ENCODE measurements around the gene CFAP99. TPM values are rescaled to one million over a fixed set of nuclear protein-coding genes. Genes with fewer than 3 reads are reported as not detected.

CFAP99 gene
- polyA plus RNA-seq, 3 donors = 0.15 to 0.27 TPM; not detected in 1

DNA sequence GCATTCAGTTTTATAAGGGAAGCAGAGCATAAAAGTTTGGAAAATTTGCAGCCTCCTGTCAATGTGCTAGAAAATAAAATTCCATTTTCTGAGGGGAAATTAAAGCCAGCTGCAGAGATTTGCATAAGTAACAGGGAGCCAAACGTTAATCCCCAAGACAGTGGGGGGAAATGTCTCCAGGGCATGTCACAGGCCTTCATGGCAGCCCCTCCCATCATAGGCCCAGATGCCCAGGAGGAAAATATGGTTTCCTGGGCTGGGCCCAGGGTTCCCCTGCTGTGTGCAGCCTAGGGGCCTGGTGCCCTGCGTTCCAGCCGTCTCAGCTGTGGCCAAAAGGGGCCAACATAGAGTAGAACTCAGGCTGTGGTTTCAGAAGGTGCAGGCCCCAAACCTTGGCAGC lies 59.5 kb downstream of the CFAP99 start:
- no peak for TF ChIP-seq CTCF (IDR thresholded peaks at IDR 0.05)
- peaks cover 27 to 31% of the 10 kb centered on the region in 2 donors for H3K4me1 ChIP-seq (ENCODE audit: control insufficient read depth in 1 of 2, insufficient read depth in 2 of 2, low read length in 2 of 2)
- no peak overlapping the region for H3K9ac ChIP-seq (ENCODE audit: insufficient read depth, low read length, poor library complexity, severe bottlenecking)
- no peak overlapping the region for H3K4me3 ChIP-seq (replicated peaks in 1 of 3; ENCODE audit: low read depth in 2 of 3, low read length in 3 of 3)
- H2AFZ ChIP-seq (ENCODE audit: insufficient read depth, low read depth, low read length, poor library complexity, severe bottlenecking) = no peak overlapping the region
- Mint-ChIP-seq H3K27me3 (ENCODE audit: low read depth in 3 of 3) (peaks cover 0 to 1% (median 1%) of the 10 kb centered on the region in 3 donors), H3K4me1 (peaks cover 78% of the 10 kb centered on the region), H3K36me3 (peaks cover 6 to 43% of the 10 kb centered on the region in 2 donors), H3K4me3 (no peak overlapping the region), H3K27ac (peak overlapping the region in 4 of 7 donors; percentile 36 to 73 (median 60)), H3K9me3 (no peaks in the 10 kb centered on the region)
- H3K36me3 ChIP-seq (replicated peaks in 1 of 2; ENCODE audit: control insufficient read depth in 1 of 2, insufficient read depth in 2 of 2, low read length in 2 of 2) = peaks cover 2 to 13% of the 10 kb centered on the region in 2 donors
- DNase-seq = no peak
- no peak overlapping the region for H3K4me2 ChIP-seq (replicated peaks; ENCODE audit: extremely low read depth, low read length, poor library complexity, severe bottlenecking)
- no peaks in the 10 kb centered on the region for H3K27me3 ChIP-seq (ENCODE audit: control insufficient read depth in 2 of 2, insufficient read depth in 2 of 2, low read length in 2 of 2)
- H3K9me3 ChIP-seq (replicated peaks in 1 of 2; ENCODE audit: control insufficient read depth in 1 of 2, insufficient read depth in 1 of 2, low read length in 2 of 2) = no peaks in the 10 kb centered on the region
- 23% methylated on average over 3 of the region's 3 CpGs for WGBS (ENCODE audit: insufficient coverage)
- H4K20me1 ChIP-seq (ENCODE audit: insufficient read depth, low read length) = peaks cover 100% of the 10 kb centered on the region
- H3K79me2 ChIP-seq (ENCODE audit: insufficient read depth, low read length) = peaks cover 100% of the 10 kb centered on the region
- peak overlapping the region in 1 of 2 donors; percentile 22 for H3K27ac ChIP-seq (ENCODE audit: low read depth in 1 of 2, low read length in 2 of 2)
- intact Hi-C loops (cut with micrococcal nuclease) = no loop called here

- peak overlapping the region in 1 of 2 donors; percentile 71 for H3K27ac ChIP-seq (ENCODE audit: low read depth in 1 of 2, low read length in 2 of 2)
- H3K9me3 ChIP-seq (replicated peaks in 1 of 2; ENCODE audit: control insufficient read depth in 1 of 2, insufficient read depth in 1 of 2, low read length in 2 of 2) = no peaks in the 10 kb centered on the region
- H3K9me3 Mint-ChIP-seq = no peaks in the 10 kb centered on the region
- TF ChIP-seq CTCF (IDR thresholded peaks at IDR 0.05) = no peak
- 97% methylated on average over 4 of the region's 5 CpGs for WGBS (ENCODE audit: insufficient coverage)
- H3K4me1 Mint-ChIP-seq = peaks cover 90% of the 10 kb centered on the region
- H3K36me3 ChIP-seq (replicated peaks in 1 of 2; ENCODE audit: control insufficient read depth in 1 of 2, insufficient read depth in 2 of 2, low read length in 2 of 2) = no peaks in the 10 kb centered on the region
- H3K27me3 Mint-ChIP-seq (ENCODE audit: low read depth in 3 of 3) = peaks cover 0 to 1% (median 1%) of the 10 kb centered on the region in 3 donors
- no peak overlapping the region for H3K4me3 Mint-ChIP-seq
- H3K4me1 ChIP-seq (ENCODE audit: control insufficient read depth in 1 of 2, insufficient read depth in 2 of 2, low read length in 2 of 2) = peaks cover 48 to 54% of the 10 kb centered on the region in 2 donors
- H2AFZ ChIP-seq (ENCODE audit: insufficient read depth, low read depth, low read length, poor library complexity, severe bottlenecking) = no peak overlapping the region
- intact Hi-C loops (cut with micrococcal nuclease) = no loop called here
- no peak overlapping the region for H3K4me2 ChIP-seq (replicated peaks; ENCODE audit: extremely low read depth, low read length, poor library complexity, severe bottlenecking)
- H3K36me3 Mint-ChIP-seq = peaks cover 5 to 25% of the 10 kb centered on the region in 2 donors
- H3K79me2 ChIP-seq (ENCODE audit: insufficient read depth, low read length) = peaks cover 95% of the 10 kb centered on the region
- H3K4me3 ChIP-seq (replicated peaks in 1 of 3; ENCODE audit: low read depth in 2 of 3, low read length in 3 of 3) = no peak overlapping the region
- no peak overlapping the region for H3K9ac ChIP-seq (ENCODE audit: insufficient read depth, low read length, poor library complexity, severe bottlenecking)
- H3K27me3 ChIP-seq (ENCODE audit: control insufficient read depth in 2 of 2, insufficient read depth in 2 of 2, low read length in 2 of 2) = no peaks in the 10 kb centered on the region
- DNase-seq = no peak
- H3K27ac Mint-ChIP-seq = peak overlapping the region in 4 of 7 donors; percentile 20 to 82 (median 64)
- H4K20me1 ChIP-seq (ENCODE audit: insufficient read depth, low read length) = peaks cover 92% of the 10 kb centered on the region
Observed at GRCh38 chr4:2480649-2481048, 61.9 kb downstream of the CFAP99 start.
